Stimulated activated CD4-positive, alpha-beta T cell treated with anti-CD3 and anti-CD28 coated beads, Interleukin-15, amount 100 ng/mL, for 1 hour (primary cell): ENCODE results near the gene ZDHHC14.
A peak's percentile ranks its signal among the peaks of the same experiment; 100 is the strongest.

ENCODE experiments used
- DNase-seq, 2 donors: peaks; one replicate each; pipeline ENCODE4 v3.0.0-alpha.2; 2020; ENCODE audit warnings: low read depth in 1 of 2, low spot score in 1 of 2

The ZDHHC14 gene

DNA sequence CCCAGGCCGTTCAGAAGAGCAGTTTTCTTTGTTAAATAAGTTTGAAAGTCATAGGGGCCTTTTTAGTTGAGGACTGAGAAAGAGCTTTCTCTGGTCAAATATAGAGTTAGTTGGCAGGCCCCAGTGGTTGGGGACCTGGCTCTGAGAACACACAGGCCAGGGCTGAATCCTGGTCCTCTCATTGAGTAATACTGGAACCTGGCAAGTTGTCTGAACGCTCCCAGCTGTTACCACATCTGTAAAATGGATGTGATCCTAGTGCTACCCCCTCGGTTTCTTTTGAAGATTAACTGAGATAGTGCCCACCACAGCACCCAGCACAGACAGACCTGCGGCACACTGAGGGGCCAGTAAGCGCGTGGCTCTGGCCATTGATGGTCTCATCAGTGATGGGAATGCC, 215.5 kb downstream of the ZDHHC14 start:
- no peak for DNase-seq

DNA sequence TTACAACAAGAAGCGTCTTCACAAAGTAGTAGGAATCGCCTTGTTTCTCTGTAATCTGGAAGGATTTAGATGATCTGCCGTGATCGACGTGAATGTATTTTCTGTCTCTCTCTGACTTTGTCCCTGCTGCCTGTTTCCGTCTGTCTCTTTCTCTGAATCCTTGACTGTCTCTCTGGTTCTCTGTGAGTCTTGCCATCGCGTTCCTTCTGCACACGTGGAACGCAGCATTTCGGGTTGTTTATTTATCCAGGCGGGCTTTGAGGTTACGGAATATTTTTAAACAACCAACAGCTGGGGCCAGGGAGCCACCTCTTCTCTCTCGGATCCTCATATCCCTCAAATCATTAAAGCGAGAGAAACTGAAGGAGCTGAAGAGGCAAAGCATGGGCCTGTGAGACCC, 215.9 kb downstream of the ZDHHC14 start:
- no peak for DNase-seq

DNA sequence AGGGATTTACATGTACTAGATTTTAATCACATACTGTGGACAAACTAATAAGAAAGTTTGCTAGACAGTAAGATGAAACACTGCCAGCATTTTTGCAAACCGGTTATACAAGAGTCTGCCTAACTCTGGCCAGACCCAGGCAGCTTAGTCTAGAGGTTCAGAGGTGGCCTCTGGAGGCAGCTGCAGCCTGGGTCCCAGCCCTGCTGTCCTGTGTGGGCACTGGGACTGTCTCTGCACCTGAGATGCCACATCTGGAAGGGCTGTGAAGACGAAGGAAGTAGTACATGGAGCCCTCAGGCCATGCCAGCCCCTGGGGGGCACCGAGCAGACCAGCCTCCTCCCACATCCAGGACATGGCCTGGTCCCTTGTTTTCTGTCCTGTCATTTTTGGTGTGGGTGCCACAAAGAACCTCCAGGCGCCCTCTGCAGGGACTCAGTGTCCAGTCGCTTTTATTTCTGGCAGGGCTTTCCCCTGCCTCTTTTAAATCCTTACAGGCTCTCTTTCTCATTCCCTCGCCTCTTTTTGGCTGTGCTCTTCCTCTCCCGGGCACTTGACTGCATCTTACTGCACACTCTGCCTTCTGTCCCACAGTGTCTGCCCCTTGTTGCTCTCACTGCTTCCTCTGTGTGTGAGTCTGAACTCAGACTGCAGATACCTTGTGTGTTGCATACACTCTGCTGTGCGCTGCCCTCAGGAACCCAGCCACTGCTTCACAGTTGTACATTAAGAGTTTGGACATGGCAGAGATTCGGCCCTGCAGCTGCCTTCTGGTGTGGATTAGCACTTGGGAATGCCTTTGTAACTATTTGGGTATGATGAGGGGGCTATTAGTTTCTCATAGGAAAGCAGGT, 216.7 kb downstream of the ZDHHC14 start:
- DNase-seq, result peak in 1 of 2 donors; percentile 16

DNA sequence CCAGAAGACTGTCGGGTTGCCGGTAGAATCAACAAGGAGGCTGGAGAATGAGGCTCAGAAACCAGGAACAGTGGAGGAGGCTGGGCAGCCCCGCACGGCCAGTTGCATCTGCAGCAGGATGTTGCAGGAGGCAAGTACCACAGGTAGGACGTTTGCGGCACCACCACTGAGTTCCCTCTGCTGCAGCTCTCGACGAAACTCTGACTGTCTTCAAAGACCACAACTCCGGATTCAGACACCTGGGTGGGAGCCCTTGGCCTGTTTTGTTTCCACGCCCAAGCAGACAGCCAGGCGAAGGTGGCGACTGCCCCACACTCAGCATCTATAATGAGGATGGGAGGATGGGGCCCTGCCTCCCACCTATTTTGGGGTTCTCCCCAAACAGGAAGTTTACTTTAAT, 218.2 kb downstream of the ZDHHC14 start:
- no peak for DNase-seq

DNA sequence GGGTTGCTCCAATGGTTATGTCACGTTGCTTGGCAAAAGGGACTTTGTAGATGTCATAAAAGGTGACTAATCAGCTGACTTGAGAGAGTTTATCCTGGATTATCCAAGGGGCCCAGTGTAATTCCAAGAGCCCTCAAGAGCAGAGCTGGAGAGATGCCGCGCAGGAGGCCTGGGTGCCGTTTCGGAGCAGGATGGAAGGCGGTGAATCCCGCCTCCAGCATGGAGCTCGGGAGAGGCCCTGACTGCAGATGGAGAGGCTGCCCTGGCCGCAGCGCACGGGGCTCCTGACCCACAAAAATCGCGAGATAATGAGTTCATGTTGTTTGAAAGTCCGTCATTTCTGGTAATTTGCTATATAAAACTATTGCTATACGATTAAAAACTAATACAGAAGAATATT, 219.8 kb downstream of the ZDHHC14 start:
- DNase-seq, result no peak

DNA sequence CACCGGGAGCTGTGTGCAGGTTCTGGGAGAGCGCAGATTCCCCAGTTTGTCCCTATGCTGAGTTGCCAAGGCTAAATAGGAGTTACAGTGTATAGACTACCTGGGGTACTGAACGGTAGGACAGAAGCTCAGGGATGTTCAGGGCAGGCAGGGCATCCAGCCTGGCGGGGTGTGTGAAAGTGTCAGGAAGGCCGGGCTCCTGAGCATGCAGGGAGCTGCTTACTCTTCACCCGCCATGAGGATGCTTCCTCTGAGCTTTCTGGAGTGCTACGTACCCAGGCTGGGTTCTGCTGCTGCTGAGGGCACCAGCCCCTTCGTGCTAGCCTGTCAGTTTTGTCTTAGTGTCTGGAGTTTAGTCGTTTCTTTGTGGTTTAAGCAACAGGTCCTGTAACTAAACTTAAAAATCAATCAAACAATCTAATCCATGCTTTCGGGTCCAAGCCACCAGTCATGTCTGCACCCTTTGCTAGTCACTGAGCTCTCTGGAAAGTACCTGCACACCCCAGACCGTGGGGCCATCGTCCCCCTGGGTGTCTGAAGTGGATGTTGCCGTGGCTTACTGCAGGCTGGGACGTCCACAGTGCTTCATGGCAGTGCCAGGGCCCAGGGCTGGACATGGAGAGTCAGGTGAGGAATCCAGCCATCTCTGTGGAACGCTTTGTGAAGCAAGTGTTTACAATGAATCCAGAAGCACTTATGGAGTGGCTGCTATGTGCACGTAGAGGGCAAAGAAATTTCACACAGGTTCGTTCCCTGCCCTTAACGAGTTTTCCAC, 221.7 kb downstream of the ZDHHC14 start:
- DNase-seq, result no peak

DNA sequence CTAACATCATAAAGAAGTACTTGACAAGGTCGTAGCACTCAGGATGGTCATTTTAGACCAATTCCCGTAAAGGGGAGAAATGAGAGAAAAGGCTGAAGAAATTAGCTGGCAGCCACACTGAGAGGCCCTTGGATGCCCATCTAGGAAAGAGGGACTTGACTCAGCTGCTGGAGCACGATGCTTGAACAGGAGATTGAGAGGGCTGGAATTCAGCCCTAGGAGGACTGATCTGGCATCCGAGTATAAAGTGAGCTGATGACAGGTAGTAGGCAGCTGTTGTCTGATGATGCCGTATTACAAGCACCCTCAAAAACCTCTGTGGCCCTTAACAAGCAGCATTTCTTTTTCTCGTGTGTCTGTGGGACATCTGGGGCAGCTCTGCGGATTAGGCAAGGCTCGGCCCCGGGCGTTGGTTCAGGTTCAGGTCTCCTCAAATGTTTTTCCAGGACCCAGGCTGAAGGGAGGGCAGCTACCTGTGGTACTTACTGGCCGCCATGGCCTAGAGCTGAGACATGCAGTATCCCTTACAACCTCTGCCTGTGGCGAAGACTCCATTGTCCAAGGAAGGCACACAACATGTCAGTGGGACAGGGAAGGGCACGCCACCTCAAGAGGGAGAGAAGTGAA, 222.4 kb downstream of the ZDHHC14 start:
- DNase-seq, result no peak

DNA sequence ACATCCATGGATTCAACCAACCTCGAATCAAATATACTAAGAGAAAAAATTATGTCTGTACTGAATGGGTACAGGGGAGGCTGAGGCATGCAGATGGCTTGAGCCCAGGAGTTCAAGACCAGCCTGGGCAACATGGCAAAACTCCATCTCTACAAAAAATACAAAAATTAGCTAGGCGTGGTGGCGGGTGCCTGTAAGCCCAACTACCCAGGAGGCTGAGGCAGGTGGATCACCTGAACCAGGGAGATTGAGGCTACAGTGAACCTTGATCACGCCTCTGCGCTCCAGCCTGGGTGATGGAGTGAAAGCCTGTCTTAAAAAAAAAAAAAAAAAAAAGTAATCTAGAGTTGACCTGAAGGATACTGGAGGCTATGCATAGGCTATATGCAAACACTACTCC, 223.0 kb downstream of the ZDHHC14 start:
- DNase-seq, result no peak

DNA sequence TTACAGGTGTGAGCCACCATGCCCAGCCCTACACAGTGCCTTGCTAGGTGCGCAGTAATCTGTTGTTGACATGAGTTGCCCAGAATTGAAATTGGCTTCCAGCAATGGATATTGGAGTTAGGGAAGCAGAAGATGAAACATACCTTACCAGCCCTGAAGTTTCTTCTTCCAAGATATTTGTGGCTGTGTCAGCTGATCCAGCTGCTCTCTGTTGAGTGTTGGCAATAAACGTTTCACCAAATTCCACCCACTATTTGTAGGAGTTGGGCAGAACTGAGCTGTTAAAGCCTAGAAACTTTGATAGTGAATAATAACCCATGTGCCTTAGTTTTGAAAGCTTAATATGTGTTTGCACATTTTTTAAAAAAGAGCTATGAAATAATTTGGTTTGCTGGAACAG, 223.8 kb downstream of the ZDHHC14 start:
- no peak for DNase-seq

DNA sequence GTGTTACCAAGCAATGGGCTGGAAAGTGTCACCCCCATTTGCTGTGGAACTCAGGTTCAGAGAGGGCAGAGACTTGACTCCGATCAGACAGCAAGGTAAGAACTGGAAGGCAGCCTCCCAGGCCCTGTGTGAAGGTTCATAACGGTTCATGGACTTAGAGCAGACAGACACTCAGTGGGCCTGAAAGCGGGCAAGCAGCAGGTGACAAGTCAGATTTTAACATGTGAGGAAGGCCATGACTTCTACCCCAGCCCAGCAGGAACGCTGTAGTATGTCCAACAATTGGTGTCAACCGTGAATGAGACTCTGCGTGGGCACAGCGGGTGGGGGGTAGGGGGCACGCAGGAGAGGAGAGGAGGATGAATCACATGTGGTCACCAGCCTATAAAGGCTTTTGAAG, 224.5 kb downstream of the ZDHHC14 start:
- no peak for DNase-seq

DNA sequence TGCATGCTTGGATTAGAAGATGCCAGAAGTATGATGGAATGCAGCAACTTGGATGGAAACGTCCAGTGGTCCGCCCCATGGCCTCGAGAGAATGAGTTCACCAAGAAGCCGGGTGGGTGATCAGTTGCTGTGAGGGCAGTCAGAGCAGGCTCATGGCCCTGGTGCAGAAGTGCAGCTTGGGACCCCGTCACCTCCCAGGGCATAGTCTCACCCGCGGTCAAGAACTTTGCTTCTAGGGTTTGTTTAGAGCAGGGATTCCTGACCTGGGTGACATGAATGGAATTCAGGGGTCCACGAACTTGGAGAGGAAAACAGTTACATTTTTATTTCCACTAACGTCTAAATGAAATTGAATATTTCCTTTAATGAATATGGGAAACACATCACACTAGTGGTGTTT, 225.5 kb downstream of the ZDHHC14 start:
- no peak for DNase-seq

DNA sequence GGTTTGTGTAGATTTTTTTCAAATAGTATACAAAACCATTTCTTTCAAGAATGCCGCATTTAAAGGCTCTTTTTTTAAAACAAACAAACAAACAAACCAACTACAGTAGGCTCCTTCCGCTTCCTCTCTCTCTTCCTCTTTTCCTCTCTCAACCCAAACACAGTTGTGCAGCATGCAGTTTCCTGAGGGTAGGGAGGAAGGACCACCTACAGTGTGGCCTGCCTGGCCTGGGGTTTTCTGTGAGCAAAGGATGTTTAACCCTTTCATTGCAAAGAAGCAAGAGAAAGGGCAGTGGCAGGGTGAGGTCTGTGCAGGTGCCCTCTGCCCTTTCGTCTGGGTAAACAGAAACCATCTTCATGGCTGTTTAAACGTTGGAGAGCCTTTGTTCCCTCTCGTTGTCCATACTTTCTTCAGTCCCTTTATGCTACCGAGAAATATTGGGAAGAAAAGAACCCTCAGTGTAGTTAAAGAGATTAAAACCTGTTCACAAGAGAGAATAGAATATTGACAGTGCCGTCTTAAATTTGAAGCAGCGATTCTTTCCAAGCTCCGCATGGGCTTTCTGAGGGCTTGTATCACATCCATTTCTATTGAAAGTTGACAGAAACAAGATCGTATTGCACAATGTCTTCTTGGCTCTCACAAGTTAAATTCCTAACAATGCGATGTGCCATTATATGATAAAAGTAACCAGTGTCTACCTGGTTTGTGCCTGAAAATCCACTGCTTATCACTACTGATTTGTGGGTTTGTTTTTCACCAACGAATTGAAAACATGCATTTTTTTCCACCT, 226.5 kb downstream of the ZDHHC14 start:
- DNase-seq, result no peak

DNA sequence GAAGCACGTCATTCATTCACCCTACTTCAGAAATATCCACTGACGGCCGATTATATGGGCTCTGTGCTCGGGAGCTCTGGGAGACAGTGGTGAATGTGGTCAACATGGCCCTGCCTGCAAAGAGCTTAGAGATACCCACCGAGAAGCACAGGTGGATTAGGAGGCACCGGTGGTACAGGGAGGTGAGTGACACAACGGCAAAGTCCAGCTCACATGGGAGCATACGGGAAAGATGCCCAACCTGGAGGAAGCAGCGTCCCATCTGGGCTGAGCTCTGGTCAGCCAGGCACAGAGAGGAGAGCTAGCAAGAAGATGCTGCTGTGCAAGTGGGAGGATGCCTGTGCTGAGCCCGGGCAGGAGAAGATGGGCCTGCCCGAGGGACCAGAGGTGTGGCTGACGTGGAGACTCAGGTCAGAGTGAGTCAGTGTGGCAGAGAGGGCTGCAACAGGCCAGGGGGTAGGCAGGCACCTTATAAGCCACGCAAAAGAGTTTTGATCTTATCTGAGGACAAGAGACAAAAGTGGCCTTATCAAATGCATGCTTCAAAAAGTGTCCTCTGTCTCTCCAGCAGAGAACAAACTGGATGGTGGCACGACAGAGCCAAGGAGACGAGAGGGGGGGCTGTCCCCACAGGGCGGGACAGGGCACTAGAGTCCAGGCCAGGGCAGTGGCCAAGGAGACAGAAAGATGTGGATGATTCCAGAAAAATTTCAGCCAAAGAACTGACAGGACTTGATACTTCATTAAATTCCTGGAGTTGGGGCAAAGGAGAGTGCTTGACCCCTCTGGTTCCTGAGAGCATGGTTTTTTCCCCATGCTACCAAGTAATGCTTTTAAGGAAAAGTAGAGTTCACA, 227.5 kb downstream of the ZDHHC14 start:
- DNase-seq, result no peak

DNA sequence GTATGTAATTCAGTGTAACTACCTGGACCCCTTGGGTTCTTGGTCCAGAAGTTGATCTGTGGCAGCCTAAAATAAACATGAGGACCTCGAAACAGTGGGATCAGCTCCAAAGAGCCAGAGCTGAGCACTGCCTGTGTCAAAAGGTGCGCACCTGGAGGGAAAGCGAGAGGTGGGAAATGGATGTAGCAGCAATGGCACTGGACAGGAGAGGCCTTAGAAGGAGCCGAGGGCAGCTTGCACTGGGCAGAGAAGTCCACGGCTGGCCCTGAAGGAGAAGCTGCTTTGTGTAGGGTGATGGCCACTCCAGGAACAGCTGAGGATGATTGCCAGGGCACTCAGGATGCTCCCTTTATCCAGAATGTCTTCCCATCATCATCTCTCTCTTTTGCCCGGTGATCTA, 228.1 kb downstream of the ZDHHC14 start:
- no peak for DNase-seq

DNA sequence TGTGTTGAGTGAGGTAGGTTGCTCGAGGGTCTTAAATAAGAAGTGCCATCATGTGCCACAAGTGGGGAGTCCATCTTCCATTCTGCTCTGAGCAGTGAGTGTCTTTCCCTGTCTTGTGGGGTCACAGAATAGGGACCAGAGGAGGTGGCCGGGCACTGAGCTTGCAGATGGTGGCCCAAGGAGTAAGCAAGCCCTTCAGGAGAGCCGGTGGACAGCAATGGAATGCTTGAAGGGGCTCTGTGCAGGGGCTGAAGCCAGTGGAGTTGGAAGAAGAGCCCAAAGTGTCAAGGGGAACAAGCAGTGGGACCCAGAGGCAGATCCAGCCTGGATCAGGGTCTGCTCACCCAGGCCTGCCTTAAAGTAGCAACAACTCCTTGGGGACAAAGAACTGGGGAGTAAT, 228.6 kb downstream of the ZDHHC14 start:
- no peak for DNase-seq

DNA sequence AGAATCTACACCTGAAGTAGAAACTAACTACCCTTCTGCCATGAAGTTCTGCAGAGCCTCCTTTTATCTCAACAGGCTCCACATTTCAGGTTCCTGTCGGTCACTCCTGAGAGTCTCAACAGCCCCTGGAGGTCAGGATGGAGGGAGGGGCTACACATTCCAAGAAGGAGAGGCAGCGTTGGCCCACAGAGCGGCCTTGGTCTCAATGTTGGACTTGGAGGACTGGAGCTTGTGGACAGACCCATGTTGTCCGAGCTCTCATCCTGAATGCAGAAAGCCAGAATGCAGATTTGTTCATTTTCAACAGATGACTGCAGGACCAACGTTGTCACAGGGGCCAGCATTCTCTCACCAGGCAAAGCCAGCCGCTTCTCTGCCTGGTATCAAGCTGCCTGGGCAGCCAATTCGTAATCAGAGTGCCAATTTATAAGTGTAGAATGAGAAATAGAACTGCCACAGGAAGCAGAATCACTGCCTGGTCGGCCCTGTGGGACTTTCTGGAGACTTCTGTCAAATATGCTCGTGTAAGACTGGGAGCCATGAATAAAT, 229.5 kb downstream of the ZDHHC14 start:
- DNase-seq, result no peak

DNA sequence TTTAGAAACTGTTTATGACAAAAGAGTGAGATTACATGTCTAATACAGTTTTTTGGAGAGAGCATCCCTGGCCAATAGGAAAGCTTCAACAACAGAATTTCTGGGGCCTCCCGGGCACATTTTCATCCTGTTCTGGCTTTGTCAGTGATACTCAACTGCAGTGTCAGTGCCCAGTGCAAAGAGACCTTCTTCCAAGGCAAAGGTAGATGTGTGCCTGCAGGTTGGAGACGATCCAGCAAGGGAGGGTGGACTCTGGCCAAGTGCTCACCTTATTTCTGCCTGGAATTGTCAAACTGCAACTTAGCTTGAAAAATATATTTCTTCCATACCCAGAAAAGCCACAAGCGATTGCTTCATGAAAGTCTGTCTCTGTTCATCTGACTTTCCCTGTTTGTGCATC, 230.4 kb downstream of the ZDHHC14 start:
- no peak for DNase-seq

DNA sequence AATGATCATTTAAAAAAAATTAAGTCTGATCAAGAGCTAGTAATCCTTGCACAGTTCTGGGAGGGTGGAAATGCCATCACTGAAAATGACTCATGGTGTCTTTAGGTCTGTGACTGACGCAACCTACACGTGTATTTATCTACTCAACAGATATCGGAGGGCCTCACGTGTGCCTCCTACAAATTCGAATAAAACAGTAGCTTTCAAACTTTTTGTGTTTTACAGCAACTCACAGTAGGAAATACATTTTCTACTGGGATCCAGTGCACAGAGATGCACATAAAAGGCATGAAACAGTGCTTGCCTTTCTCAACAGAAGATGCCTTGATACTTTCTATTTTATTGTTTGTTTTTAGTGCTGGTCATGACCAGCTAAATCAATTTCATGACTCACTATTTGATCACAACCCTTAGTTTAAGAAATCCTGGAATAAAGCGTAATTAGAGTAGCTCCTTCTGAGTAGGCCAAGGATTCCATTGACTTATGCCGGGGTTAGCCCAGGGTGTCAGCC, 232.1 kb downstream of the ZDHHC14 start:
- DNase-seq, result no peak

DNA sequence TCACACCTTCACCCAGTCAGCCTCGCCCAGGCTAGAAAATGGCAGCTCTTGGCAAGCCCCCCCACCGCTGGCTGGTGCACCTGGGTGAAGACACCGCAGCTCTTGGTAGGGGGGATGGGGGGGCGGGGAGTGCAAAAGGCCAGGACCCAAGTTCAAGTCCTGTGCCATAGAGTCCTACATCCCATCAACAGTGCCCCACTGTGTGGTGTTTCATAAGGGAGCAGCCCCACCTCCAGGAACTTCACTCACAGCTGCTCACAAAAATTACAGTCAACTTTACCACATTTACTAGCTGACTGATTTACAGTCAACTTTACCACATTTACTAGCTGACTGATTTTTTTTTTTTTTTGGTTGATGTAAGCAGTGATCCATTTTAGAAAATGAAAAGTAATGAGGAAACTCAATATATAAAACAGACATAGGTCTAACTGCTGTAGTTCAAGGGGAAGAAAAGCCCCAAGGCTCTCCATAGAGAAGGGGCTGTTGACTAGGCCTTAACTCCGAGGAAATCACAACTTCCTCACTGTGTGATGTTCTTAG, 233.1 kb downstream of the ZDHHC14 start:
- no peak for DNase-seq

DNA sequence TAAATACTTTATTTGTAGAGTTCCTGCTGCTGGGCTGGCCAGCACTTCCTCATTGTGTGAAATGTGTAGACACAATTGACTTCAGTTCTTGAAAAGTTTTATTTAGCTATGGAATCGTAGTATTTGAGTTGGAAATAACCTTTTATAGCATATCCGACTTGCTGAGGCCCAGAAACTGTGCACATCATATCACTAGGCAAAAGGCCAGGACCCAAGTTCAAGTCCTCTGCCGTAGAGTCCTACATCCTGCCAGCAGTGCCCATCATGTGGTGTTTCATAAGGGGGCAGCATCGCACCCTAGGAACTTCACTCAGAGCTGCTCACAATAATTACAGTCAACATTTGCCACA, 234.4 kb downstream of the ZDHHC14 start:
- DNase-seq, result no peak
